AG04450 (cell line): ENCODE data around the gene NT5E. TPM values are rescaled to one million over a fixed set of nuclear protein-coding genes. Genes with fewer than 3 reads are reported as not detected.

Experiments
- CTCF ChIA-PET: fragments of 300-600, 350-600 bp; formaldehyde crosslinking; extraction: SDS; loops from one replicate; lab custom pipeline; 2022; ENCODE audit warnings: antibody characterized with exemption, inconsistent platforms; lab: Charles Lee
- POLR2A ChIA-PET: fragments of 350-600 bp; formaldehyde crosslinking; extraction: SDS; loops from one replicate; lab custom pipeline; 2021; ENCODE audit warnings: antibody characterized with exemption, inconsistent platforms; lab: Yijun Ruan, JAX
- DNase-seq: peaks from one replicate; pipeline ENCODE4 v3.0.0-alpha.2; 2011; ENCODE audit warnings: low read depth, low spot score
- H3K27ac ChIP-seq: one replicate; pipeline ENCODE4 v1.5.1; 2012; ENCODE audit warnings: low read depth, low read length, control low read depth
- H3K27me3 ChIP-seq: one replicate; pipeline ENCODE4 v1.6.0; 2012; ENCODE audit warnings: low read length; ENCODE audit not compliant: control insufficient read depth, insufficient read depth
- H3K4me3 ChIP-seq: 2 replicates; pipeline ENCODE4 v1.5.1; 2011; ENCODE audit warnings: mild to moderate bottlenecking, low read depth, low read length, control low read depth
- H3K9me3 ChIP-seq: 2 replicates; pipeline ENCODE4 v1.5.1; 2012; ENCODE audit warnings: low read length; ENCODE audit not compliant: control insufficient read depth, insufficient read depth
- CTCF ChIP-seq: IDR thresholded peaks from 2 replicates; pipeline ENCODE4 v1.5.1; 2011; ENCODE audit warnings: low read depth, low read length, control low read depth, inconsistent platforms
- polyA plus RNA-seq: library from polyadenylated mRNA; depleted of rRNA; stranded (reverse); fragments of >200 nt; gene quantifications from 2 replicates; pipeline ENCODE4 v1.2.3, GENCODE V29; 2011

NT5E gene
- polyA plus RNA-seq, 1 experiment = 164 TPM

- no peak for DNase-seq
- POLR2A ChIA-PET = interaction anchor here (0.9 to 3.8 kb wide), 9 partner anchors 12 to 273 kb away, joined by 3 to 44 read pairs (median 6); partner anchors contain the start of gene NT5E
- Histone ChIP-seq H3K27ac (peak overlapping the region; percentile 95), H3K9me3 (no peaks in the 10 kb centered on the region), H3K27me3 (no peaks in the 10 kb centered on the region), H3K4me3 (peak overlapping the region; percentile 4; the same call in 1 of the 2 replicates)
- no peak for TF ChIP-seq CTCF
- CTCF ChIA-PET = interaction anchor here (1.2 to 1.7 kb wide), 3 partner anchors 40 to 77 kb away, joined by 4 to 7 read pairs (median 6); no protein-coding TSS in a partner anchor
Measured at GRCh38 chr6:85405175-85405852, 44.6 kb upstream of the NT5E start.

- no peak for DNase-seq
- TF ChIP-seq CTCF = no peak
- Histone ChIP-seq H3K27ac (peak overlapping the region; percentile 95), H3K4me3 (no peak overlapping the region), H3K9me3 (no peaks in the 10 kb centered on the region), H3K27me3 (no peaks in the 10 kb centered on the region)
- ChIA-PET CTCF (interaction anchor here (1.2 to 1.7 kb wide), 2 partner anchors 51 to 77 kb away, joined by 6 to 7 read pairs; no protein-coding TSS in a partner anchor), POLR2A (interaction anchor here (3.8 kb wide), 1 partner anchor 44 kb away, joined by 44 read pairs; the partner anchor contains the start of gene NT5E)
Measured at GRCh38 chr6:85405853-85406198, 44.1 kb upstream of the NT5E start.

GRCh38 chr6:85406641-85407075, 43.2 kb upstream of the NT5E start:
- no peak for DNase-seq
- POLR2A ChIA-PET = no interaction called here
- H3K4me3 ChIP-seq = no peak overlapping the region
- H3K9me3 ChIP-seq = no peaks in the 10 kb centered on the region
- no peak for TF ChIP-seq CTCF
- no peak overlapping the region for H3K27ac ChIP-seq
- no peaks in the 10 kb centered on the region for H3K27me3 ChIP-seq
- CTCF ChIA-PET = no interaction called here

GRCh38 chr6:85408039-85408438, 41.8 kb upstream of the NT5E start:
- no peaks in the 10 kb centered on the region for H3K9me3 ChIP-seq
- no peaks in the 10 kb centered on the region for H3K27me3 ChIP-seq
- POLR2A ChIA-PET = no interaction called here
- no peak overlapping the region for H3K4me3 ChIP-seq
- CTCF ChIA-PET = no interaction called here
- no peak overlapping the region for H3K27ac ChIP-seq
- DNase-seq = no peak
- no peak for TF ChIP-seq CTCF

- Histone ChIP-seq H3K9me3 (no peaks in the 10 kb centered on the region), H3K27ac (no peak overlapping the region), H3K27me3 (no peaks in the 10 kb centered on the region), H3K4me3 (no peak overlapping the region)
- TF ChIP-seq CTCF = no peak
- ChIA-PET POLR2A (no interaction called here), CTCF (no interaction called here)
- DNase-seq = no peak
Measured at GRCh38 chr6:85412911-85413430, 36.9 kb upstream of the NT5E start.
